NCI-H226 (cell line): Measurements from ENCODE around the gene ITGAL.

ENCODE experiments used
- DNase-seq: peaks from one replicate; pipeline ENCODE4 v3.0.0-alpha.2; 2015

The ITGAL gene

GRCh38 chr16:30548416-30549253 is 76.1 kb downstream of the ITGAL start:
- DNase-seq = peak; percentile 12

- DNase-seq = no peak
Observed at GRCh38 chr16:30551781-30552180, 79.2 kb downstream of the ITGAL start.

- DNase-seq = no peak
Observed at GRCh38 chr16:30552956-30553355, 80.4 kb downstream of the ITGAL start.

- no peak for DNase-seq
Observed at GRCh38 chr16:30553393-30553899, 80.9 kb downstream of the ITGAL start.

- DNase-seq = no peak
Observed at GRCh38 chr16:30554557-30555314, 82.2 kb downstream of the ITGAL start.

DNA sequence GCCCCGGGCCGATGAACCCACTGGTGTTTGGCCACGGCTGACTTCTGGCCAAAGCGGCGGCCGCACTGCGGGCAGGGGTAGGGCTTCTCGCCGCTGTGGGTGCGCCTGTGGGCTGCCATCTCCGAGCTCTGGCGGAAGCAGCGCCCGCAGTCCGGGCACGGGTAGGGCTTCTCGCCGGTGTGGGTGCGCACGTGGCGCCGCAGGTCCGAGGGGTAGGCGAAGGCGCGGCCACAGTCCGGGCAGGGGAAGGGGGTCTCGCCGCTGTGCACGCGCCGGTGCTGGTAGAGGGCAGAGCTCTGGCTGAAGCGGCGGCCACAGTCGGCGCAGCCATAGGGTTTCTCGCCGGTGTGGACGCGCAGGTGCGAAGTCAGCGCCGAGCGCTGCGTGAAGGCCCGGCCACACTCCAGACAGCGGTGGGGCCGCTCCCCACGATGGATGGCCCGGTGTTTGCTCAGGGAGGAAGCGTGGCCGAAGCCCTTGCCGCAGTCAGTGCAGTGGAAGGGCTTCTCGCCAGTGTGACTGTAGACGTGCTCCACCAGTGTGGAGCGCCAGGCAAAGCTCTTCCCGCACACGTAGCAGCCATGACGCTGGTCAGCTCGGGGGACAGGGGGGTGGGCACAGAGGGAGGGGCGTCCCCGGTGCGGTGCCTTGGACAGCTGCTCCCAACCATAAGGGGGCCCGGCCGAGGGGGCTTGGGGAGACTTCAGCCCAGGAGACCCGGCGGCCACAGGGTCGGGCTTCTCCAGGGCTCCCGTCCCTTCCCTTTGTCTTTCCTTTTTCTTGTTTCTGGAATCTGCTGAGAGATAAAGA is 83.0 kb downstream of the ITGAL start:
- no peak for DNase-seq

GRCh38 chr16:30556125-30556473 is 83.6 kb downstream of the ITGAL start:
- DNase-seq = no peak

GRCh38 chr16:30557707-30557956 is 85.1 kb downstream of the ITGAL start:
- no peak for DNase-seq

- DNase-seq = peak; percentile 97
Observed at GRCh38 chr16:30557957-30558788, 85.6 kb downstream of the ITGAL start, which contains the start of gene ZNF764. Gene ZNF764 (minus strand): TSS chr16:30558374. CDS start chr16:30558182, 192 bp downstream.

DNA sequence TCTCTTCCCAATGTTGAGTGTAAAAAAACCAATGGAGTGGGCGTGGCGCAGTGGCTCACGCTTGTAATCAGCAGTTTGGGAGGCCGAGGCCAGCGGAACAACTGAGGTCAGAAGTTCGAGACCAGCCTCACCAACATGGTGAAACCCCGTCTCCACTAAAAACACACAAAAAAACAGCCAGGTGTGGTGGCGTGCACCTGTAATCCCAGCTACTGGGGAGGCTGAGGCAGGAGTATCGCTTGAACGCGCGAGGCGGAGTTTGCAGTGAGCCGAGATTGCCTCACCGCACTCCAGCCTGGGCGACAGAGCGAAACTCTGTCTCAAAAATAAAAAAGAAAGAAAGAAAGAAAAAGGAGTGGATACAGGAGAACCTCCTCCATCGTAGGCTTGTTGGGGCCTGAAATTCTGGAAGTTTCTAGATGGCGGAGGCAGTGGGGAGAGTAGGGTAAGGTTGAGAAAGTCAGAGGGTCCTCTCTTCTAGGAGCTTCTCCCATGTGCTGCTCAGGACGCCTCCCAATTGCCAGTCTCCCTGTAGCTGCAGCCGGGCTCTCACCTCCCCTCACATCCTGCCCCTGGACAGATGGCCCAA is 86.3 kb downstream of the ITGAL start:
- DNase-seq = no peak

GRCh38 chr16:30559690-30560089 is 87.1 kb downstream of the ITGAL start:
- no peak for DNase-seq

- DNase-seq = no peak
Observed at GRCh38 chr16:30561089-30561816, 88.7 kb downstream of the ITGAL start.

- DNase-seq = no peak
Observed at GRCh38 chr16:30562021-30562420, 89.5 kb downstream of the ITGAL start.

DNA sequence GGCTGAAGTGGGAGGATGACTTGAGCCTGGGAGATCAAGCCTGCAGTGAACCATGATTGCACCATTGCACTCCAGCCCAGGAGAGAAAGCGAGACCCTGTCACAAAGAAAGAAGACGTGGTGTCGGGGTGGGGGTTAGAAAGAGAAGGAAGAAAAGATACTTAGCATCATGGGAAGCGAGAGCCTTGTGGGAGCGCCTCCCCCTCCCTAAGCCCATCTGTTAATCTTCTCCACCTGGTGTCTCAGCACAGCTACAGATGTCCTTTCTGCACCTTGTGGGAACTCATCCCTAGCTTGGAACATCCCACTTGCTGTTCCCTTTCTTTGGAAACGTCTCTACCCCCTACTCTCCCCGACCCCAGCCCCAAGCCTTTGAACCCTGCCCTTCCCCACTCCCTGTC is 93.0 kb downstream of the ITGAL start:
- no peak for DNase-seq

- no peak for DNase-seq
Observed at GRCh38 chr16:30565984-30566383, 93.4 kb downstream of the ITGAL start.

GRCh38 chr16:30566531-30566930 is 94.0 kb downstream of the ITGAL start:
- DNase-seq = no peak

GRCh38 chr16:30567160-30567990 is 94.8 kb downstream of the ITGAL start:
- peak; percentile 80 for DNase-seq

GRCh38 chr16:30567991-30568638 is 95.6 kb downstream of the ITGAL start:
- peak; percentile 88 for DNase-seq

GRCh38 chr16:30569281-30569680 is 96.7 kb downstream of the ITGAL start:
- DNase-seq = no peak
